HEK293 (cell line): ENCODE measurements around the gene CREB5.

Source experiments
- CTCF ChIP-seq: fragments of 450-650 bp; formaldehyde crosslinking; IDR thresholded peaks from 2 replicates; pipeline ENCODE4 v1.5.1; 2016; ENCODE audit warnings: missing biosample characterization, missing genetic modification characterization
- ZBTB17 ChIP-seq: fragments of 450-650 bp; formaldehyde crosslinking; IDR thresholded peaks from 2 replicates; pipeline ENCODE4 v1.5.1; 2016; ENCODE audit warnings: missing biosample characterization, missing genetic modification characterization
- ZNF112 ChIP-seq: fragments of 450-650 bp; formaldehyde crosslinking; IDR thresholded peaks from 2 replicates; pipeline ENCODE4 v1.5.0; 2017; ENCODE audit warnings: missing biosample characterization, missing genetic modification characterization
- ZNF138 ChIP-seq: fragments of 450-650 bp; formaldehyde crosslinking; IDR thresholded peaks from 2 replicates; pipeline ENCODE4 v1.5.1; 2016; ENCODE audit warnings: missing biosample characterization, missing genetic modification characterization, borderline replicate concordance
- ZNF335 ChIP-seq: fragments of 450-650 bp; formaldehyde crosslinking; conservative IDR thresholded peaks from 2 replicates; pipeline ENCODE4 v1.5.1; 2016; ENCODE audit warnings: missing biosample characterization, missing genetic modification characterization
- ZNF629 ChIP-seq: fragments of 450-650 bp; formaldehyde crosslinking; IDR thresholded peaks from 2 replicates; pipeline ENCODE4 v1.5.1; 2017; ENCODE audit warnings: missing biosample characterization, missing genetic modification characterization
- ZNF747 ChIP-seq: fragments of 450-650 bp; formaldehyde crosslinking; IDR thresholded peaks from 2 replicates; pipeline ENCODE4 v1.5.1; 2016; ENCODE audit warnings: missing biosample characterization, missing genetic modification characterization
- ZNF791 ChIP-seq: fragments of 450-650 bp; formaldehyde crosslinking; IDR thresholded peaks from 2 replicates; pipeline ENCODE4 v1.5.1; 2016; ENCODE audit warnings: missing biosample characterization, missing genetic modification characterization
- ZNF843 ChIP-seq: fragments of 450-650 bp; formaldehyde crosslinking; IDR thresholded peaks from 2 replicates; pipeline ENCODE4 v1.5.1; 2016; ENCODE audit warnings: missing biosample characterization, missing genetic modification characterization

- no peak for TF ChIP-seq ZNF112 (tag by site-specific recombination)
- TF ChIP-seq ZNF791 (tag by site-specific recombination) = no peak
- no peak for TF ChIP-seq CTCF (tag by site-specific recombination)
- no peak for TF ChIP-seq ZNF747 (tag by site-specific recombination)
- TF ChIP-seq ZNF138 = no peak
- TF ChIP-seq ZNF335 = no peak
- TF ChIP-seq ZNF843 (tag by site-specific recombination) = no peak
- TF ChIP-seq ZNF629 = no peak
- TF ChIP-seq ZBTB17 (tag by site-specific recombination) = no peak
These were observed 61.4 kb downstream of the CREB5 start for GRCh38 chr7:28473571-28474281.
